WI38 (cell line): ENCODE data around the gene FREM3.
"Not testable (repeated sequence)": the region's sequence is repeated elsewhere in the genome, so short reads cannot be mapped to it uniquely, and the experiment has no call there.

Experiments
- H3K4me3 ChIP-seq: 2 replicates; pipeline ENCODE4 v1.5.1; 2011; ENCODE audit warnings: low read depth, mild to moderate bottlenecking, control low read depth, low read length
- TF ChIP-seq, protein P1 (sequence below): IDR thresholded peaks from 2 replicates; pipeline ENCODE4 v1.5.1; 2012; ENCODE audit warnings: low read depth, mild to moderate bottlenecking, control low read depth, low read length

The FREM3 gene

GRCh38 chr4:143700416-143701352 lies at the start of gene FREM3:
Gene FREM3, minus strand, starts transcription at chr4:143700675. Its CDS starts 0 bp downstream, at chr4:143700675.
- TF ChIP-seq, protein P1, sequence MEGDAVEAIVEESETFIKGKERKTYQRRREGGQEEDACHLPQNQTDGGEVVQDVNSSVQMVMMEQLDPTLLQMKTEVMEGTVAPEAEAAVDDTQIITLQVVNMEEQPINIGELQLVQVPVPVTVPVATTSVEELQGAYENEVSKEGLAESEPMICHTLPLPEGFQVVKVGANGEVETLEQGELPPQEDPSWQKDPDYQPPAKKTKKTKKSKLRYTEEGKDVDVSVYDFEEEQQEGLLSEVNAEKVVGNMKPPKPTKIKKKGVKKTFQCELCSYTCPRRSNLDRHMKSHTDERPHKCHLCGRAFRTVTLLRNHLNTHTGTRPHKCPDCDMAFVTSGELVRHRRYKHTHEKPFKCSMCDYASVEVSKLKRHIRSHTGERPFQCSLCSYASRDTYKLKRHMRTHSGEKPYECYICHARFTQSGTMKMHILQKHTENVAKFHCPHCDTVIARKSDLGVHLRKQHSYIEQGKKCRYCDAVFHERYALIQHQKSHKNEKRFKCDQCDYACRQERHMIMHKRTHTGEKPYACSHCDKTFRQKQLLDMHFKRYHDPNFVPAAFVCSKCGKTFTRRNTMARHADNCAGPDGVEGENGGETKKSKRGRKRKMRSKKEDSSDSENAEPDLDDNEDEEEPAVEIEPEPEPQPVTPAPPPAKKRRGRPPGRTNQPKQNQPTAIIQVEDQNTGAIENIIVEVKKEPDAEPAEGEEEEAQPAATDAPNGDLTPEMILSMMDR, result no peak
- H3K4me3 ChIP-seq, result no peak within 1 kb of the TSS

- TF ChIP-seq, protein P1, result no peak
- H3K4me3 ChIP-seq, result no peak overlapping the region
These were observed 45.4 kb upstream of the FREM3 start for GRCh38 chr4:143745874-143746273.

DNA sequence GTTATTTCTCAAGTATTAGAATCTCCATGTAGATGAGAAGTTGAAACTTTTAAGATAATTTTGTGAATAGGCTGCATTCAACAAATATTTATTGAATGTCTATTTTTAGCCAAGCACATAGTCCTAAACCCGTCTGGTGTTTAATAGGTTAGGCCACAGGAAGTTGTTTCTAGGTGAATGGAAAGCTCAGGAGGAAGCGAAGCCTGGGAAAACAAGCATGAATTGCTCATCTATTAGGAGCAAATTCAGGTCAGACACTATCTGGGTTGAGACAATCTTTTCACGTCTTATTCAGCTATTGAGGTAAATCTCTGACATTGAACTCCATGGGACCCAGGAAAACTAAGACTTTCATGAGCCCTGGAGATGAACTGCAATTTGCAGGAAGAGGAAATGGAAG lies 43.1 kb upstream of the FREM3 start:
- no peak overlapping the region for H3K4me3 ChIP-seq
- TF ChIP-seq, protein P1, result no peak

DNA sequence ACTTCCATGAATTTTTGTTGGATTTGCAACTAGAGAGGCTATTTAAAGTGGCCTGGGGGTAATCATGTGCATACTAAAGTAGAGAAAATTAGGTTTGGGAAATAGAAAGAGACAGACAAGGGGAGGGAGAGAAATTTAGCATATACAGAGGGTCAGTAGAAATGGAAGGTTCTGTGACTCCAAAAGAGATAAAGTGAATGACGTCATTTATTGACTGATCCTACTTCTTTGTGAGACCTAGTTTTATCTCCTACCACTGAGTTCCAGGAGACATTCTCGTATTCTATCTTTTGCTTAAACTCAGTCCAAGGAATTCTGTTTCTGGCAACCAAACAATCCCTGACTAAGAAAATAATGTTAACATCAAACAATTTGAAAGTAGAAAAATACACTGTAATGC lies 42.4 kb upstream of the FREM3 start:
- no peak overlapping the region for H3K4me3 ChIP-seq
- TF ChIP-seq, protein P1, result no peak

DNA sequence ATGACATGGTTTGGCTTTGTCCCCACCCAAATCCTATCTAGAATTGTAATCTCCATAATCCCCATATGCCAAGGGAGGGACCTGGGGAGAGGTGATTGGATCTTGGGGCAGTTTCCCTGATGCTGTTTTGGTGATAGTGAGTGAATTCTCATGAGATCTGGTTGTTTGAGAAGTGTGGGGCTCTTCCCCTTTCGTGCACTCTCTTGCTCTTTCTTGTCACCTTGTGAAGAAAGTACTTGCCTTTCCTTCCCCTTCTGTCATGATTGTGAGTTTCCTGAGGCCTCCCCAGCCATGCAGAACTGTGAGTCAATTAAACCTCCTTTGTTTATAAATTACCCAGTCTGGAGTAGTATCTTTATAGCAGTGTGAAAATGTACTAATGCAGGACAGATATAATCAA lies 36.4 kb upstream of the FREM3 start:
- TF ChIP-seq, protein P1, result no peak
- H3K4me3 ChIP-seq, result no peak overlapping the region

- H3K4me3 ChIP-seq, result not testable (repeated sequence)
These were observed 35.6 kb upstream of the FREM3 start for GRCh38 chr4:143736061-143736460.

DNA sequence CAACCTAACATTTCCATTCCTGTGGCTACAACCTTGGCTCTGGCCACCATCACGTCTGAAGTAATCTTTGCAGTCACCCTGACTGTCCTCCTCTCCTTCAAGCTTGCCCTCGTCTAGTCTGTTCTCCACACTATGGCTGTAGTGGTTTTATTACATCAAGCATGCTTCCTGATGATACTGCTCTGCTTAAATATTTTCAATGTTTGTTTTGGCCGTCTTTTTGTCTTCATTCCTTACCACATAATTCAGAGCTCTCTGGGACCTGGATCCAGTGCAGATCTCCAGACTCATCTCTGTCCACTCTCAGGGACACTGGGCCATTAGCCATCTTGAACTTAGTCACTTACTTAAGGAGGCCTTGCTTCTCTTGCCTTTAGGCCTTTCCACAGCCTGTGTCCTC lies 27.7 kb upstream of the FREM3 start:
- TF ChIP-seq, protein P1, result no peak
- H3K4me3 ChIP-seq, result no peak overlapping the region
